ENCODE data around the gene IL16.

IL16 gene

DNA sequence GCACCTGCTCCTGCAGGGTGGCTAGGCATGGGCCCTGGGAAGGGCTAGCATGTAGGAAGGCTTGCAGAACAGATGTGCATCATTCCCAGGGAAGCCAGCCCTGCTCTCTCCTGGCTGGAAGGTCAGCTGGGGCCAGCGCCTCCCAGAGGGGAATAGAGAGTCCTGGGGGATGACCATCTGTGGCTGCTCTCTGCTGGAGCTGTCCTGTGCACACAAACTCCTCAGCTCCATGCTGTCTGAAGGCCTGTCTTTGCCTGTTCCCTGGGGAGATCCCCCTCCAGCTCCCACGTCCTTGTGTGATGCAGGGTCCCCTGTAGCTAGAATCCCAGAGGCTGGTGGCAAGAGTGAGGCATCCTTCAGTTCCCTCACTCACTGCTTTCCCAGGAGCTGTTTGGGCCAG lies 19.3 kb downstream of the IL16 start:
- TF ChIP-seq POLR2A (IDR thresholded peaks at IDR 0.05; ENCODE audit: low read depth, low read length) (no peak), TAF1 (IDR thresholded peaks at IDR 0.05; ENCODE audit: borderline replicate concordance, low read depth, low read length) (no peak), POLR2AphosphoS5 (IDR thresholded peaks at IDR 0.05; ENCODE audit: low read depth, low read length) (no peak)
- no peak for DNase-seq (ENCODE audit: insufficient read length)
- FAIRE-seq, result no peak

- no peak for DNase-seq (ENCODE audit: insufficient read length)
- no peak for TF ChIP-seq TAF1 (IDR thresholded peaks at IDR 0.05; ENCODE audit: borderline replicate concordance, low read depth, low read length)
- no peak for TF ChIP-seq POLR2AphosphoS5 (IDR thresholded peaks at IDR 0.05; ENCODE audit: low read depth, low read length)
- TF ChIP-seq POLR2A (IDR thresholded peaks at IDR 0.05; ENCODE audit: low read depth, low read length), result no peak
- FAIRE-seq, result no peak
Observed at GRCh38 chr15:81216422-81216821, 19.7 kb downstream of the IL16 start.

DNA sequence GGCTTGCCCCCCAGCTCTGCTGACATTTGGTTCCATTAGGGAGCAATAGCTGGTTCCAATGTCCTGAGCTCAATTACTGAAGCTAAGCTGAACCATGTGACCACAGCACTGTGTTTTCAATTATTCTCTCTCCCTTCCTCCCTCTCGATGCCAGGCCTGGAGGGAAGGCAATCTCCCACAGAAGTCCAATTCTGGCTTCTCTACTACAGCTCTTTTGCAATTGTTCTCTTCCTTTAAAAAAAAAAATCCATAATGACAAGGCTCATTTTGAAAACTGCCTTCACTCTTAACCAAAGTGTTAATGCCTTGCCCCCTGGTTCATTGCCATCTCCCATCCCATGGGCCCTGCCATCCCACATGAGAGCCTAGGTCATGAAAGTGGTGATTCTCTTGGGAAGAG lies 24.8 kb downstream of the IL16 start:
- TF ChIP-seq POLR2A (IDR thresholded peaks at IDR 0.05; ENCODE audit: low read depth, low read length), result no peak
- TF ChIP-seq TAF1 (IDR thresholded peaks at IDR 0.05; ENCODE audit: borderline replicate concordance, low read depth, low read length), result no peak
- no peak for TF ChIP-seq POLR2AphosphoS5 (IDR thresholded peaks at IDR 0.05; ENCODE audit: low read depth, low read length)
- DNase-seq (ENCODE audit: insufficient read length) (no peak), FAIRE-seq (no peak)

DNA sequence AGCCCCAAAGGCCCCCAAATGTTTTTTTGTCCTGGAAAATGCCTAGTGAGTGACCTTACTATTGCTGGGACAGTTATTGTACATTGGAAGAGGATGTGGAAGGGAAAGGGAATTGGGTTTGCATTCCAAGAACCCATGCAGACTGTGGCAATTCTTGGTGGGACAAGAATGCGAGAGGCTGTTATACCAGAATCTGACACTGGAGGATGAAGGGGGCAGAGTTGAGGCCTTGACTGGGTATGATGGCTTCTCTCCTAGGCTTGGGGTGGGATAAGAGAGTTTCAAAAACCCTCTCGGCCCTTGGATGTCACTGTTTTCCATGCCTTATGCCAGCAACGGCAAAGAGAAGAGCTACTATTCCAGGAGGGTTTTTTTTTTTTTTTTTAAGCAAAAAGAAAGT lies 25.3 kb downstream of the IL16 start:
- no peak for TF ChIP-seq TAF1 (IDR thresholded peaks at IDR 0.05; ENCODE audit: borderline replicate concordance, low read depth, low read length)
- no peak for TF ChIP-seq POLR2AphosphoS5 (IDR thresholded peaks at IDR 0.05; ENCODE audit: low read depth, low read length)
- no peak for TF ChIP-seq POLR2A (IDR thresholded peaks at IDR 0.05; ENCODE audit: low read depth, low read length)
- FAIRE-seq (no peak), DNase-seq (ENCODE audit: insufficient read length) (no peak)

- no peak for TF ChIP-seq POLR2AphosphoS5 (IDR thresholded peaks at IDR 0.05; ENCODE audit: low read depth, low read length)
- no peak for TF ChIP-seq TAF1 (IDR thresholded peaks at IDR 0.05; ENCODE audit: borderline replicate concordance, low read depth, low read length)
- TF ChIP-seq POLR2A (IDR thresholded peaks at IDR 0.05; ENCODE audit: low read depth, low read length), result no peak
- DNase-seq (ENCODE audit: insufficient read length) (no peak), FAIRE-seq (no peak)
Observed at GRCh38 chr15:81223346-81223971, 26.8 kb downstream of the IL16 start.

GRCh38 chr15:81224232-81224631 lies 27.6 kb downstream of the IL16 start:
- TF ChIP-seq POLR2AphosphoS5 (IDR thresholded peaks at IDR 0.05; ENCODE audit: low read depth, low read length) (no peak), TAF1 (IDR thresholded peaks at IDR 0.05; ENCODE audit: borderline replicate concordance, low read depth, low read length) (no peak), POLR2A (IDR thresholded peaks at IDR 0.05; ENCODE audit: low read depth, low read length) (no peak)
- no peak for FAIRE-seq
- DNase-seq (ENCODE audit: insufficient read length), result no peak

- TF ChIP-seq POLR2A (IDR thresholded peaks at IDR 0.05; ENCODE audit: low read depth, low read length) (no peak), TAF1 (IDR thresholded peaks at IDR 0.05; ENCODE audit: borderline replicate concordance, low read depth, low read length) (no peak), POLR2AphosphoS5 (IDR thresholded peaks at IDR 0.05; ENCODE audit: low read depth, low read length) (no peak)
- no peak for FAIRE-seq
- no peak for DNase-seq (ENCODE audit: insufficient read length)
Observed at GRCh38 chr15:81225161-81225671, 28.5 kb downstream of the IL16 start.

DNA sequence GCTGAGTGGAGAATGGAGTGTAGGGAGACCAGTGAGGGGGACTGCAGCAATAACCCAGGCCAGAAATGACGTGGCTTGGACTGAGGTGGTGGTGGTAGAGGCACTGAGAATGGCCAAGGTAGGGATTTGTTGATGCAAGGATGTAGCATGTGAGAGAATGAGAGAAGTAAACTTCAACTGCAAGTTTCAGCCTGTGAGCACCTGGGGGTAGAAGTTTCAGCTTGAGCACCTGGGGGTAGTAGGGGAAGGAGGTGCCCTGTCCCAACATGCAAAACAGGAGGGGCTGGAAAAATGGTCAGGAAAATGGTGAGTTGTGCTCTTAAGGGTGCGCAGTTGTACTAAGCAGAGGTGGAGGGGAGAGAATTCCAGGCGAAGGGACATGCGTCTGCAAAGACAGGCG lies 31.0 kb downstream of the IL16 start:
- no peak for DNase-seq (ENCODE audit: insufficient read length)
- FAIRE-seq, result no peak
- TF ChIP-seq TAF1 (IDR thresholded peaks at IDR 0.05; ENCODE audit: borderline replicate concordance, low read depth, low read length), result no peak
- no peak for TF ChIP-seq POLR2AphosphoS5 (IDR thresholded peaks at IDR 0.05; ENCODE audit: low read depth, low read length)
- TF ChIP-seq POLR2A (IDR thresholded peaks at IDR 0.05; ENCODE audit: low read depth, low read length), result no peak

GRCh38 chr15:81229586-81229985 lies 32.9 kb downstream of the IL16 start:
- peak; percentile 5 for FAIRE-seq
- no peak for DNase-seq (ENCODE audit: insufficient read length)
- no peak for TF ChIP-seq POLR2A (IDR thresholded peaks at IDR 0.05; ENCODE audit: low read depth, low read length)
- no peak for TF ChIP-seq TAF1 (IDR thresholded peaks at IDR 0.05; ENCODE audit: borderline replicate concordance, low read depth, low read length)
- no peak for TF ChIP-seq POLR2AphosphoS5 (IDR thresholded peaks at IDR 0.05; ENCODE audit: low read depth, low read length)

DNA sequence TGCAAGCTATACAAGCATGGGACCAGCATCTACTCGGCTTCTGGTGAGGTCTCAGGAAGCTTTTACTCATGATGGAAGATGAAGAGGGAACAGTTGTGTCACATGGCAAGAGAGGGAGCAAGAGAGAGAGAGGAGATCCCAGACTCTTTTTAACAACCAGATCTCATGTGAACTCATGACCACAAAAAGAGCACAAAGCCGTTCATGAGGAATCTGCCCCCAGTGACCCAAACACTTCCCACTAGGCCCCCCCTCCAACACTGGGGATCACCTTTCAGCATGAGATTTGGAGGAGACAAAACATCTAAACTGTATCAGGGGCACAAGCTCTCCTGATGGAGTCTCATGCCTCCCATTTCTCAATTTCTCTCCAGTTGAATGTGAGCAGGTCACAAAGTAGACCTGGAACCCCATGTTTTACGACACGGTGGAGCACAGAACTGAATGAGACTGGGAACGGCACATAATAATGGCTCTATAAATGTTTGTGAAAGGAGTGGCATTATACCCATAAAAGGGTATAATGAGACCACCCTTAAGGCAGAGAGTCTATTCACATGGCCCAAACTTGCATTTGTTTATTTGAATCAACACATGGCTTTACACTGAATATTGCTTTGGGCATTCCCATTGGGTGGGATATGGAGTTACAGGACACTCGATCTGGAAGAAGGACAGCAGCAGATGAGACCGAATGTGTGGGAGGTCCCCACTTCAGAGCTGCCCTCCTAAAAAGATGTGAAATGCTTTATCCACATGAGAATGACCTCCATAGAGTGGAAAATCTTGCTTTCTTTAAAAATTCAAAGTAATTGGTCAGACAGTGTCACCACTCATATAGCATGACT lies 38.8 kb downstream of the IL16 start:
- TF ChIP-seq POLR2AphosphoS5 (IDR thresholded peaks at IDR 0.05; ENCODE audit: low read depth, low read length) (no peak), TAF1 (IDR thresholded peaks at IDR 0.05; ENCODE audit: borderline replicate concordance, low read depth, low read length) (no peak), POLR2A (IDR thresholded peaks at IDR 0.05; ENCODE audit: low read depth, low read length) (no peak)
- no peak for FAIRE-seq
- DNase-seq (ENCODE audit: insufficient read length), result no peak

- FAIRE-seq, result no peak
- DNase-seq (ENCODE audit: insufficient read length), result no peak
- TF ChIP-seq POLR2AphosphoS5 (IDR thresholded peaks at IDR 0.05; ENCODE audit: low read depth, low read length) (no peak), POLR2A (IDR thresholded peaks at IDR 0.05; ENCODE audit: low read depth, low read length) (no peak), TAF1 (IDR thresholded peaks at IDR 0.05; ENCODE audit: borderline replicate concordance, low read depth, low read length) (no peak)
Observed at GRCh38 chr15:81239190-81239589, 42.5 kb downstream of the IL16 start.

DNA sequence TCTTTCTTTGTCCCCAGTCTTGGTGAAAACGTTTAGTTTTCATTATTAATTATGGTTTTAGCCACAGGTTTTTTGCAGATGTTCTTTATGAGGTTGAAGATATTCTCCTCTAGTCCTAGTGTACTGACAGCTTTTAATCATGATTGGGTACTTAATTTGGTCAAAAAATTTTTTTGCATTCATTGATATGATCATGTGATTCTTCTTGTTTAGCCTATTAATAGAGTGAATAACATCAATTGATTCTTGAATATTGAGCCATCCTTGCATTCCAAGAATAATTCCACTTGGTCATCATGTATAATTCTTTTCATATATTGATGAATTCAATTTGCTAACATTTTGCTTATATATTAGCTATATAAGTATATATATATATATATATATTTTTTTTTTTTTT lies 46.1 kb downstream of the IL16 start:
- no peak for FAIRE-seq
- TF ChIP-seq TAF1 (IDR thresholded peaks at IDR 0.05; ENCODE audit: borderline replicate concordance, low read depth, low read length) (no peak), POLR2AphosphoS5 (IDR thresholded peaks at IDR 0.05; ENCODE audit: low read depth, low read length) (no peak), POLR2A (IDR thresholded peaks at IDR 0.05; ENCODE audit: low read depth, low read length) (no peak)

More for the DNA sequence above, 46.1 kb downstream of the IL16 start:
- no peak for DNase-seq (ENCODE audit: insufficient read length)
